ENCODE measurements around the gene GATA1. TPM values are rescaled to one million over a fixed set of nuclear protein-coding genes. Genes with fewer than 3 reads are reported as not detected.

The GATA1 gene
- total RNA-seq, 4 donors from 2014 or later = not detected

- Histone ChIP-seq H3K27me3 (peaks cover 0 to 10% (median 0%) of the 10 kb centered on the region in 4 donors), H3K27ac (no peak overlapping the region), H3K9me3 (no peaks in the 10 kb centered on the region), H3K4me3 (no peak overlapping the region), H3K36me3 (no peaks in the 10 kb centered on the region), H3K4me1 (no peaks in the 10 kb centered on the region)
- intact Hi-C loops (cut with DNase I) = no loop called here
- no peak for DNase-seq
- 50 to 59% methylated on average over 1 to 2 of the region's 3 CpGs for WGBS, 2 donors
- TF ChIP-seq CTCF (IDR thresholded peaks at IDR 0.05) (no peak), POLR2A (IDR thresholded peaks at IDR 0.05) (no peak)
Observed at GRCh38 chrX:48784726-48785125, 1.7 kb upstream of the GATA1 start.

- H3K27me3 ChIP-seq = peaks cover 0 to 10% (median 0%) of the 10 kb centered on the region in 4 donors
- no peak overlapping the region for H3K4me3 ChIP-seq
- H3K27ac ChIP-seq = no peak overlapping the region
- WGBS, 2 donors = 83% methylated on average over 1 of the region's 1 CpG; no CpG with 5 or more reads in 1 of the 2 donors
- no peaks in the 10 kb centered on the region for H3K36me3 ChIP-seq
- TF ChIP-seq CTCF (IDR thresholded peaks at IDR 0.05) (no peak), POLR2A (IDR thresholded peaks at IDR 0.05) (no peak)
- no peaks in the 10 kb centered on the region for H3K4me1 ChIP-seq
- DNase-seq = no peak
- intact Hi-C loops (cut with DNase I) = no loop called here
- H3K9me3 ChIP-seq = no peaks in the 10 kb centered on the region
Observed at GRCh38 chrX:48785186-48785539, 1.2 kb upstream of the GATA1 start.

- no peak for TF ChIP-seq POLR2A (IDR thresholded peaks at IDR 0.05)
- TF ChIP-seq CTCF (IDR thresholded peaks at IDR 0.05) = no peak
- H3K4me3 ChIP-seq = no peak overlapping the region
- H3K27me3 ChIP-seq = peaks cover 0 to 10% (median 0%) of the 10 kb centered on the region in 4 donors
- H3K36me3 ChIP-seq = no peaks in the 10 kb centered on the region
- 74 to 77% methylated on average over 5 to 7 of the region's 16 CpGs for WGBS, 2 donors
- DNase-seq = no peak
- no peaks in the 10 kb centered on the region for H3K9me3 ChIP-seq
- intact Hi-C loops (cut with DNase I) = no loop called here
- no peak overlapping the region for H3K27ac ChIP-seq
- H3K4me1 ChIP-seq = no peaks in the 10 kb centered on the region
Observed at GRCh38 chrX:48785540-48786214, 713 bp upstream of the GATA1 start.

GRCh38 chrX:48786825-48787504 lies 575 bp downstream of the GATA1 start:
- no peaks in the 10 kb centered on the region for H3K4me1 ChIP-seq
- intact Hi-C loops (cut with DNase I) = no loop called here
- no peak for DNase-seq
- no peak for TF ChIP-seq POLR2A (IDR thresholded peaks at IDR 0.05)
- no peak for TF ChIP-seq CTCF (IDR thresholded peaks at IDR 0.05)
- H3K36me3 ChIP-seq = no peaks in the 10 kb centered on the region
- 56 to 78% methylated on average over 6 of the region's 6 CpGs for WGBS, 2 donors
- H3K4me3 ChIP-seq = no peak overlapping the region
- peaks cover 0 to 10% (median 0%) of the 10 kb centered on the region in 4 donors for H3K27me3 ChIP-seq
- H3K9me3 ChIP-seq = no peaks in the 10 kb centered on the region
- no peak overlapping the region for H3K27ac ChIP-seq

All from esophagus squamous epithelium (tissue), 5 donors.